HTR-8/SVneo (cell line): ENCODE results near the gene ATRIP.

Experiments
- DNase-seq: peaks from one replicate; pipeline ENCODE4 v3.0.0; 2011; ENCODE audit warnings: low spot score, mixed read lengths; ENCODE audit not compliant: insufficient read length
- FAIRE-seq: peaks from 2 replicates; lab custom pipeline; 2011; peaks lifted over from hg19 to GRCh38; lab: Jason Lieb, UNC

ATRIP gene

GRCh38 chr3:48422681-48423080 is 23.9 kb upstream of the ATRIP start:
- no peak for DNase-seq
- no peak for FAIRE-seq

- FAIRE-seq (no peak), DNase-seq (no peak)
Measured at GRCh38 chr3:48423241-48423882, 23.2 kb upstream of the ATRIP start.

GRCh38 chr3:48423883-48424695 is 22.4 kb upstream of the ATRIP start:
- DNase-seq (no peak), FAIRE-seq (no peak)

- no peak for FAIRE-seq
- no peak for DNase-seq
Measured at GRCh38 chr3:48425281-48425812, 21.2 kb upstream of the ATRIP start.

- DNase-seq: no peak
- FAIRE-seq: no peak
Measured at GRCh38 chr3:48426401-48426909, 20.1 kb upstream of the ATRIP start.

- DNase-seq (no peak), FAIRE-seq (no peak)
Measured at GRCh38 chr3:48426944-48427629, 19.4 kb upstream of the ATRIP start.

GRCh38 chr3:48427630-48427962 is 18.9 kb upstream of the ATRIP start:
- FAIRE-seq: peak; percentile 23
- DNase-seq: no peak

GRCh38 chr3:48428088-48428571 is 18.4 kb upstream of the ATRIP start:
- DNase-seq (no peak), FAIRE-seq (no peak)

- DNase-seq (peak; percentile 34), FAIRE-seq (no peak)
Measured at GRCh38 chr3:48428572-48429316, 17.8 kb upstream of the ATRIP start.

GRCh38 chr3:48429317-48429959 is 17.1 kb upstream of the ATRIP start:
- DNase-seq (peak; percentile 47), FAIRE-seq (peak; percentile 51)

- FAIRE-seq: peak; percentile 58
- DNase-seq: peak; percentile 69
Measured at GRCh38 chr3:48429960-48430707, 16.4 kb upstream of the ATRIP start, which contains the start of gene PLXNB1. TSS of gene PLXNB1 (minus strand) at chr3:48430086. CDS start at chr3:48424611, 5,475 bp downstream.

GRCh38 chr3:48430708-48431101 is 15.8 kb upstream of the ATRIP start:
- FAIRE-seq (no peak), DNase-seq (no peak)

GRCh38 chr3:48431224-48432029 is 15.1 kb upstream of the ATRIP start:
- FAIRE-seq (no peak), DNase-seq (no peak)

- FAIRE-seq (peak; percentile 38), DNase-seq (no peak)
Measured at GRCh38 chr3:48432411-48433371, 13.8 kb upstream of the ATRIP start.

GRCh38 chr3:48433472-48434118 is 12.9 kb upstream of the ATRIP start:
- DNase-seq (no peak), FAIRE-seq (no peak)

GRCh38 chr3:48434591-48435222 is 11.8 kb upstream of the ATRIP start:
- no peak for FAIRE-seq
- DNase-seq: no peak
